CMK (cell line): ENCODE data around the gene NPIPB8.
A peak's percentile ranks its signal among the peaks of the same experiment; 100 is the strongest.
"Not testable (repeated sequence)": the region's sequence is repeated elsewhere in the genome, so short reads cannot be mapped to it uniquely, and the experiment has no call there.

Source experiments
- DNase-seq: peaks from one replicate; pipeline ENCODE4 v3.0.0-alpha.2; 2010; ENCODE audit warnings: low read depth

The NPIPB8 gene

GRCh38 chr16:28607116-28607623, 30.7 kb upstream of the NPIPB8 start:
- no peak for DNase-seq

- not testable (repeated sequence) for DNase-seq
Measured at GRCh38 chr16:28607681-28608495, 30.0 kb upstream of the NPIPB8 start.

GRCh38 chr16:28608496-28608808, 29.4 kb upstream of the NPIPB8 start:
- not testable (repeated sequence) for DNase-seq

- not testable (repeated sequence) for DNase-seq
Measured at GRCh38 chr16:28608867-28609596, 28.8 kb upstream of the NPIPB8 start.

GRCh38 chr16:28609631-28610594, 28.0 kb upstream of the NPIPB8 start, which contains the start of gene SULT1A1:
Gene SULT1A1 (minus strand): TSS chr16:28610044. CDS start chr16:28608855, 1,189 bp downstream.
- DNase-seq: peak; percentile 59

- no peak for DNase-seq
Measured at GRCh38 chr16:28610595-28611191, 27.2 kb upstream of the NPIPB8 start.

GRCh38 chr16:28612359-28613280, 25.2 kb upstream of the NPIPB8 start:
- DNase-seq: not testable (repeated sequence)

GRCh38 chr16:28613912-28614311, 24.0 kb upstream of the NPIPB8 start:
- not testable (repeated sequence) for DNase-seq

GRCh38 chr16:28614561-28614960, 23.3 kb upstream of the NPIPB8 start:
- not testable (repeated sequence) for DNase-seq

GRCh38 chr16:28615486-28616223, 22.2 kb upstream of the NPIPB8 start:
- not testable (repeated sequence) for DNase-seq

GRCh38 chr16:28616224-28616577, 21.7 kb upstream of the NPIPB8 start:
- DNase-seq: not testable (repeated sequence)

GRCh38 chr16:28616636-28617035, 21.2 kb upstream of the NPIPB8 start:
- no peak for DNase-seq

GRCh38 chr16:28617874-28618273, 20.0 kb upstream of the NPIPB8 start:
- no peak for DNase-seq

GRCh38 chr16:28620316-28620715, 17.5 kb upstream of the NPIPB8 start:
- DNase-seq: not testable (repeated sequence)

GRCh38 chr16:28621481-28622155, 16.2 kb upstream of the NPIPB8 start:
- DNase-seq: no peak

GRCh38 chr16:28622532-28623171, 15.2 kb upstream of the NPIPB8 start:
- not testable (repeated sequence) for DNase-seq

- peak; percentile 46 for DNase-seq
Measured at GRCh38 chr16:28623172-28623711, 14.6 kb upstream of the NPIPB8 start.

GRCh38 chr16:28630905-28631304, 7.0 kb upstream of the NPIPB8 start:
- not testable (repeated sequence) for DNase-seq
